ENCODE measurements around the gene MAMDC4.
"Not testable (repeated sequence)": the region's sequence is repeated elsewhere in the genome, so short reads cannot be mapped to it uniquely, and the experiment has no call there.

Gene MAMDC4

DNA sequence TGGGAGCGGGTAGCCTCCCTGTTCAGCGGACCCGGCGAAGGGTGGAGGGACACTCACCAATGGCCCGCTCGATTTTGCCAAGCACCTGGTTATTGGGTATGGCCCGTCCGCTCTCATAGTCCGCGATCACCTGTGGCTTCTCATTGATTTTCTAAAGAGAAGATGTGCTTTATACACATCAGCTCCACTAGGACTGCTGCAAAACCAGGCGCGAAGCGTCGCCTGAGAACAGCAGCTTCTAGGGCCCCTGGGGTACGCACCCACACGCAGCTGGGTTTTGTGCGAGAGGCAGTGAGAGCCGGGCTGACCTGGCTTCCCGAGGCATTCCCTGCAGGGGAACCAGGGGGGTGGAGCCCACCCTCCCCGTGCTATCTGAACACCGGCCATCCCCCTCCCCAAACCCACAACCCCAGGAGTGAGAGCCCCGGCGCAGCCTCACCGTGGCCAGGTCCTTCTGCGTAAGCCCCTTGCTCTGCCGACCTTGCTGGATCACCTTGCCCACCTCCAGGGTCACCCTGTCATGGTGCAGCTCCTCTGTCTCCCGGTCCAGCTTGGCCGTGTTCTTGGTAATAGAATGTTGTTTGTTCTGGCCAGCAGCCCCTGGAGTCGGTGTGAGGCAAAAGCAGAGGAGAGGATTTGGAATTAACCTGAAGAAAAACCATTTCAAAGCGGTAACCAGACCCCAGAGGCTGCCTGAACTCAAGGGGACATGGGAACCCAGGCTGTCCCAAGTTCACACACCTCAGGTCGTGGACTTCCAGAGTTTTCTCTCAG lies 10.9 kb downstream of the MAMDC4 start:
- DNase-seq (ENCODE audit: low read depth in 2 of 2), result no peak

DNA sequence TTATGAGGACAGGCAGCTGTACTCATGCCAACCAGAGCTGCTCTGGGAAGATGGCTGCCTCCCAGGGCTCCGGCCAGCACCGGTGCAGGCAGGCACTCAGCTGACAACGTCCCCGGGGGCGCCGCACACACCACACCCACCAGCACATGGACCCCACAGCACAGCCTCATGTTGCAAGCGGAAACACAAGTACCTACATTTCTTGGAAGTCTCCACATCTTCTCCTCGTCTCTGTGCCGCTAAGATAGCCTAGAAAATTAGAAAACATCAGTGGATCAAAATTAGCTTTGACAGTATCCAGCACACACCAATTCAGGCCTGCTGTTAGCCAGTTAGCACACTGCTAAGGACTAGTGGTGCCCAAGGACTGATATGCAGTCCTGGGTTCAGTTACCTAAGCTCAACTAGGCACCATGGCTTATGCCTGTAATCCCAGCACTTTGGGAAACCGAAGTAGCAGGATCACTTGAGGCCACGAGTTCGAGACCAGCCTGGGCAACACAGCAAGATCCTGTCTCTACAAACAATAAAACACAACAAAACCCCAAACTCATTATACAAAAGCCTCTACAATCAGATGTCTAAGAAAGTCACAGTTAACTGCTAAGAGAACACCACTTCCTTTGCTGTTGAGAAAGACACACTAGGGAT lies 11.6 kb downstream of the MAMDC4 start:
- DNase-seq (ENCODE audit: low read depth in 2 of 2), result no peak

DNA sequence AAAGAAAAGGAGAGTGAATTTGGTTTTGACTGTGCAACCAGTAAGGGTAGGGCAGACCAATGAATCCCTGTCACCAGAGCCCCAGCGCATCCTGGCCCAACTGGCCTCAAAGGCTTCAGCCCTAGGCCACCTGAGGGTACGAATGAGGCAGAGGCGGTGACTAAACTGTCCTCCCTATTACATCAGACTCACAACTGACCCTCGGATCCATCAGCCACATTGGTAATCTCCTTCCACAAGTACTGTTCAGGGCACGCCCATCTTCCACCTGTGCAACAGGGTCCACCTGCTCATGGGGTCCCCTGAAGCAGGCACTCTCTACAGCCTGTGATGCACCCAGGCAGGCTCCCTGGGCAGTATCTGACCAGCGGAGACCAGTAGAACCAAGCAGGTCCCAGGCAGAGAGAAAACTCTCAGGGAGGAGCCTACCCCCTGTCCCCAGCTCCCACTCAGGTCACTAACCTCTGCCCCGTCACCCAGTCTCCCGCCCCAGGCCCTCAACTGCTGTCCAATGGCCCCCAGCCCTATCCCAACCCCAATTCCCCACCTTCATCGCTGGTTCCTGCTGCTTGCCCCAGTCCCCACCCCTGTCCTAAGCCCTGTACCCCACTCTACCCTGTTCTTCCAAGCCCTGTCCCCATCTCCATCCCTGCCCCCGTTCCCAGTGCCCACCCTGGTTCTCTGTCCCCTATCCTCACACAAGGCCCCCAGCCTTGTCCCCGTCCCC lies 13.1 kb downstream of the MAMDC4 start:
- no peak for DNase-seq (ENCODE audit: low read depth in 2 of 2)

DNA sequence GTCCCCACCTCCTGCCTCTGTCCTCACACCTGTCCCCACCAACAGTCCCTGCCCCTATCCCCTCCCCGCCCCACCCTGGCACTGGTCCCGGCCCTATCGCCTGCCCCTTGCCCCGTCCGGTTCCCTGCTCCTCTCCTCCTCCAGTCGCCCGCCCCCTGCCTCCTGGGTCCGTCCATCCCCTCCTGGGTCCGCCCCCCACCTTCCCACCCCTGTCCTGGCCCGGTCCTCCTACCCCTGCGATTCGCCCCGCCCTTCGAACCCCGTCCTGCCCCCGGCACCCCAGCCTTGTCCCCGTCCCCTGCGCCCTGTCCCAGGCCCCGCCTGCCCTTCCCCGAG lies 13.6 kb downstream of the MAMDC4 start:
- DNase-seq (ENCODE audit: low read depth in 2 of 2), result no peak

DNA sequence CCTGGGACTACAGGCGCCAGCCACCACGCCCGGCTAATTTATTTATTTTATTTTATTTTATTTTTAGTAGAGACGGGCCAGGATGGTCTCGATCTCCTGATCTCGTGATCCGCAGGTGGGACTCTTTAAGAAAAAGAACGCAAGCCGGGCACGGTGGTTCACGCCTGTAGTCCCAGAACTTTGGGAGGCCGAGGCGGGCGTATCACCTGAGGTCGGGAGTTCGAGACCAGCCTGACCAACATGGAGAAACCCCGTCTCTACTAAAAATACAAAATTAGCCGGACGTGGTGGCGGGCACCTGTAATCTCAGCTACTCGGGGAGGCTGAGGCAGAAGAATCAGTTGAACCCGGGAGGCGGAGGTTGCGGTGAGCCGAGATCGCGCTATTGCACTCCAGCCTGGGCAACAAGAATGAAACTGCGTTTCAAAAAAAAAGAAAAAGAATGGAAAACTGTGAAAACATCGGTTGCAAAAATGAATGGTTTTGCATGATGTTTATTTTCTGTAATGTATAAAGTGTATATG lies 14.8 kb downstream of the MAMDC4 start:
- not testable (repeated sequence) for DNase-seq (ENCODE audit: low read depth in 2 of 2)

DNA sequence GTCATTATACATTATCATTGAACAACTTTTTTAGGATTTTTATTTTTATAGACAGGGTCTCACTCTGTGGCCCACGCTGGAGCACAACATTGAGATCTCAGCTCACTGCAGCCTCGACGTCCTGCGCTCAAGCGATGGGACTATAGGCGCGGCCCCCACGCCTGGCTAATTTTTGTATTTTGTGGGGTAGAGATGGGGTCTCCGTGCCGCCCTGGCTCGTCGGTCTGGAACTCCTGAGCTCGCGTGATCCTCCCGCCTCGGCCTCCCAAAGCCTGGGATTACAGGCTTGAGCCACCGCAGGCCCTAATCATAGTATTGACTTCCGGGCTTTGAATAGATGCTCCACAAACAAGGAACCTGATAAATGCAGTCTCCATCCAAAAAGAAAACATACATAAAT lies 15.3 kb downstream of the MAMDC4 start:
- DNase-seq (ENCODE audit: low read depth in 2 of 2), result no peak

DNA sequence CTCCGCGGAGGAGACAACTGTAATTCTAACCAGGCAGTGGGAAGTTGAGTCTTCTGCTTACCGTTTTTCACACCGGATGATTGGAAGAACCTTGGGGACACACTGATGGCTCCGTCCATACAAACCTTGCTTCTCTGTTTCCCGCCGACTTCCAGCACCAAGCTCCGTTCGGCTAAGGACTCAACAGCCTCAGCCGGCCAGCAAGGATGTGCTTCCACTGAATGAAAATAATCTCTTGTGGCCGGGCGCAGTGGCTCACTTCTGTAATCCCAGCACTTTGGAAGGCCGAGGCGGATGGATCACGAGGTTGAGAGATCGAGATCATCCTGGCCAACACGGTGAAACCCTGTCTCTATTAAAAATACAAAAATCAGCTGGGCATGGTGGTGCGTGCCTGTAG lies 15.8 kb downstream of the MAMDC4 start:
- no peak for DNase-seq (ENCODE audit: low read depth in 2 of 2)

DNA sequence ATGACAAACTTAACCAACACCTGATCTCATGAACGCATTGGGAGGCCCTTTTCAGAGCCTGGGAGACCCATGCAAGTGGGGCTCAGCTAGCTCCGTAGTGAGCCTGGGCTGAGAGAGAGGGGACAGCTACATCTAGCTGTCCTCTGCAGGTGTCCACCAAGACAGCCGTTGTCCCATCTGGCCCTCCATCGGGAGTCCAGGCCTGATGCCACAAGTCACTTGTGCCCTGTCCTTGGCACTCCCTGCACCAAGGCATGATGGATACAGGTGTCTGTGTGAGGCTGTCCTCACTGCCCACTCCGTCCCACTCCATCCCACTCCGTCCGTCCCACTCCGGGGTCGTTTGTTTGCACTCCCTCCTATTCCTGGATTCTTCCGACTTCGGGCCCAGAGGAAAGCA lies 16.5 kb downstream of the MAMDC4 start:
- no peak for DNase-seq (ENCODE audit: low read depth in 2 of 2)

DNA sequence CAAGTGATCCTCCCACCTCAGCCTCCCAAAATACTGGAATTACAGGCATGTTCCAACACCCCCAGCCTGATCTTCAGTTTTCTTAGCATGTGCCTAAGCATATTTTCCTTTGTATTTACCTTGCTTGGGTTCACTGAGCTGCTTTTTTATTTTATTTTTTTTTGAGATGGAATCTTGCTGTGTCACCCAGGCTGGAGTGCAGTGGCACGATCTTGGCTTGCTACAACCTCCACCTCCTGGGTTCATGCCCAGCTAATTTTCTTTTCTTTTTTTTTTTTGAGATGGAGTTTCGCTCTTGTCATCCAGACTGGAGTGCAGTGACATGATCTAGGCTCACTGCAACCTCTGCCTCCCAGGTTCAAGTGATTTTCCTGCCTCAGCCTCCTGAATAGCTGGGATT lies 17.5 kb downstream of the MAMDC4 start:
- not testable (repeated sequence) for DNase-seq (ENCODE audit: low read depth in 2 of 2)

DNA sequence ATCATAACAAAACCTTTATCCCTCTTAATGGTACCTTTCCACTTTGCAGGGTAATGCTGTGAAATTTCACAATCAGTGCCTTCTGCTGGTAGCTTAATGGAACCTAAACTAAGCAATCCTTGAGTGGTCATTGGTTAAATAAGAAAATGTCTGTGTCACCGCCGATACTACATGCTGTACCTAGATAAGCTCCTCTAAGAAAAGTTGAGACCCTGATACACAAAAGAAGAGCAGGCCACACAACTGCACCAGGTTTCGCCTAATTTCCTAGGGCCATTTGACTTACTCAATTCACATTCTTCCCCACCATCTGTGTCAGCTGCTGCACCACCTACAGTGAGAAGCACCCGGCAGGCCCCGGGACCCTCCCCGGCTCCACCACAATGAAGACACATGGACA lies 23.0 kb downstream of the MAMDC4 start:
- no peak for DNase-seq (ENCODE audit: low read depth in 2 of 2)

DNA sequence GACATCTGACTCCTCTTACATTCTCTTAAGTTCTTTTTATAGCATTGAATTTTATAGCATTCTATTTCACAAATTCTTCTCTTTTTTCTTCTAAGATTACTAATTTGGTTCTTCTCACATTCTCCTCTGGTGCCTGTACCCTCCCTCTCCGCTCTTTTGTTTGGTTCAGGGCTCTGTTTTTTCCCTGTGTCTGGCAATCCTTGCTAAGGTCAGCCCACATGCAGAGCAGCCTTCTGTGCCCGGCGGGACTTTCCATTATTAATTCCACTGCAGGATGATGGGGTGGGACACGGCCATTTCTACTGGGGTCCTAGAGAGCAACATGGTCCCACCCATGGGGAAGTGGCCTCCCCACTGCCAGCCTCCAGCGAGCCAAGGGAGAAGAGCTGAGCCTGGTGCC lies 24.3 kb downstream of the MAMDC4 start:
- DNase-seq (ENCODE audit: low read depth in 2 of 2), result no peak

DNA sequence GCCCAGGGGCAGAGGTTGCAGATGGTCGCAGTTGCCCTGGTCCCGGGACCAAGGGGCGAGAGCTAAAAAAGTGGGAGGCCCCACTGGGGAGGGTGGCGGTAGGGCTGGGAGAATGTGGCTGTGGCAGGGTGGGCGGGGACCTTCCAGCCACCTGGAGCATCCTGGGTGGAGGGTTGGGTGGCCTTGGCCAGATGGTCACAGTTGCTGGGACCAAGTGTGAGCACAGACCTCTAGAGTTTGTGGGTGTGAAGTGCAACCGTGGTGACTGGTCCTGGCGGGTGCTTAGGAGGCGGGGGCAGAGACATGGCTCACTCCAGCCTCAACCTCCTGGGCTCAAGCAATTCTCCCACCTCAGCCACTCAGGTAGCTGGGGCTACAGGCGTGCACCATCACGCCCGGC lies 28.5 kb downstream of the MAMDC4 start:
- DNase-seq (ENCODE audit: low read depth in 2 of 2), result no peak

DNA sequence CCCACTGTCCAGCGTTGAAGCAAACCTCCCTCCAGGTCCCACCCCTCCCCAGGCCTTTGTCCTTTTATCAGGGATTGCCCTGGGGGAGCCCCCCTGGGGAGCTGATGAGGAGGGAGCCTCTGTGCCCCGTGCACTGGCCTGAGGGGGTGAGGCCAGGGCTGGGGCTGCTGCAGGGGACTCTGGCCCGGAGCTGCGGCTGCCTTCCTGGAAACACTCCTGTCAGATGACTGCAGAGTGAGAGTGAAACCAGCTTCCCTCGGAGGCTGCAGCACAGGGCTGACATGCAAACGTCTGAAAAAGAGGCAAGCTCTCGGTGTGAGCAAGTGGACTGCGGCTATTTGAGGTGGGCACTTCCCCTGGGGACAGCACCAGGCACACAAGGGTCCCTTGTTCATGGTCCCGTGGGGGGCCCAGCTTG lies 29.6 kb downstream of the MAMDC4 start:
- peak; percentile 43 to 61 for DNase-seq (ENCODE audit: low read depth in 2 of 2)

DNA sequence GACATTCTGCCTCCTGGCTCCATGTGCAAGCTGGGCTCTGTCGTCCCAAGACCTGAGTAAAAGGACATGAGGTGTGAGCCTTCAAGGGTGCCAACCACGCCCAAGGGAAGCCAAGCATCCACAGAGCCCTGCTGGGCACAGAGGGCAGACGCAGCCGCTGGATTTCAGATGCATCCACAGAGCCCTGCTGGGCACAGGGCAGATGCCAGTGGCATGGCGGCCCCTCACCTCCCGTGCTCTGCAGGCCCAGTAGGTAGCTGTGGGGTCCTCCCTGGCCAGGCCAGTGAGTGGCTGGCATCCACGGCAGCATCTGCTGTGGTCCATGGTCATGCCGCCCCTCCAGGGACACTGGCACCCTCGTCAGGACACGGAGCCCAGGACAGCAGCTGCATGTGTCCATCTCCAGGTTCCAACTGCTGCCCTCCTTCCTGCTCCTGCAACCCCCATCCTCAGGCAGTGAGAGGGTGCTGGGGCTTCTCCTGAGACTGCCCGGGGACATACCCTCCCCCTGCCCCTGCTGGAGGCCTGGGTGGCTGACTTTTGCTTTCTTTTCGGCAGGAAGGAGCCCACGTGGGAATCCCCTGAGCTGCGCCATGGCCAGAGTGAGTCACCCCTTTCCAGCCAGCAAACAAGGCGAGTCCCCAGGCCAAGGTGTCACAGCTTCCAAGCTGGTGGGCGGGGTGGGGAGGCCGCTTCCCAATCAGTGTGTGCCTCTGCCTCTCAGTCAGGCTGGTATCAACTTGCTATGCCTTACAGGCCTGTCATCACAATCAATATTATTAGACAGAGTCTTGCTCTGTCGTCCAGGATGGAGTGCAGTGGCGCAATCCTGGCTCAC lies 30.2 kb downstream of the MAMDC4 start:
- peak; percentile 85 to 89 for DNase-seq (ENCODE audit: low read depth in 2 of 2)

DNA sequence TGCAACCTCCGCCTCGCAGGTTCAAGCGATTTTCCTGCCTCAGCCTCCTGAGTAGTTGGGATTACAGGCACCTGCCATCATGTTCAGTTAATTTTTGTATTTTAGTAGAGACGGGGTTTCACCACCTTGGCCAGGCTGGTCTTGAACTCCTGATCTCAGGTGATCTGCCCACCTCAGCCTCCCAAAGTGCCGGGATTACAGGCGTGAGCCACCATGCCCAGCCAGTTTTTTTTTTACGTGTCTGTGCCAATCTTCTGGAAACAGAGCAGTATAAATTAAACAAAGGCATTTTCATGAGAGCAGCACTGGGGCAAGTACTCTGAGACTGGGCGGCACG lies 30.8 kb downstream of the MAMDC4 start:
- DNase-seq (ENCODE audit: low read depth in 2 of 2), result not testable (repeated sequence)

DNA sequence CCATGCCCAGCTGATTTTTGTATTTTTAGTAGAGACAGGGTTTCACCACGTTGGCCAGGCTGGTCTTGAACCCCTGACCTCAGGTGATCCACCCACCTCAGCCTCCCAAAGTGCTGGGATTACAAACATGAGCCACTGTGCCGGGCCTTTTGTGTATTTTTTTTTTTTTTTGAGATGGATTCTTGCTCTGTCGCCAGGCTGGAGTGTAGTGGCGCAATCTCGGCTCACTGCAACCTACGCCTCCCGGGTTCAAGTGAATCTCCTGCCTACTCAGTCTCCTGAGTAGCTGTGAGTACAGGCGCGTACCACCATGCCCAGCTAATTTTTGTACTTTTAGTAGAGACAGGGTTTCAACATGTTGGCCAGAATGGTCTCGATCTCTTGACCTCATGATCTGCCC lies 31.5 kb downstream of the MAMDC4 start:
- DNase-seq (ENCODE audit: low read depth in 2 of 2), result not testable (repeated sequence)

DNA sequence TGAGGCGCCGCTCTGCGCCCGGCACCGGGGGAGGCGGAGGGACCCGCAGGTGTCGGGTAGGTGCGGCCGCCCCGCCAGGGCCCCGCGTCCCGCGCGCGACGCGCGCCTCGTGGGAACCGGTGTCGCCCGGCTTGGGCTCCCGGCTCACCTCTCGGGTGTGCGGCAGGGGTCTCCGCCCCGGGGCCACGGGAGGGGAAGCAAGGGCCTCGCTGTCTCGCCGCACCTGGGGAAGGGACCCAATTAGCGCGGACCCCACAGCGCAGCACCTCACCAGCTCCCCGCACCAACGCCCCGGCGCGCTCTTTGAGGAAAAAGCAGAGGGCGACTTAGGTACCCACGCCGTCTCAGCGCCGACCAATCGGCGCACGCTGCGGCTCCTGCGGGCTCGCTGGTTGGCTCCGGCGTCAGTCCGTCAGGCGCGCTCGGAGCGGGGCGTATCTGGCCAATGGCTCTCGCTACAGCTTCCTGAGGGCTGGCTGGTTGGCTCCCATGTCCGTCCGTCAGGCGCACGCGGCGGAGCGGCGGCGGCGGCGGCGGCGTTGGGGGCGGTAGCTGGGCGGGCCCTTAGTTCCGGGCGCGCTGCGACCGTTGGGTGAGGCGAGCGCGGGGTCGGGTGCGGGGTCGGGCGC lies 33.9 kb downstream of the MAMDC4 start, which contains the start of gene TRAF2:
Gene TRAF2 (plus strand): TSS at position 567 of the 629 bp plus-strand sequence. CDS start 12,225 bp downstream, outside the sequence.
- peak; percentile 94 to 96 for DNase-seq (ENCODE audit: low read depth in 2 of 2)

DNA sequence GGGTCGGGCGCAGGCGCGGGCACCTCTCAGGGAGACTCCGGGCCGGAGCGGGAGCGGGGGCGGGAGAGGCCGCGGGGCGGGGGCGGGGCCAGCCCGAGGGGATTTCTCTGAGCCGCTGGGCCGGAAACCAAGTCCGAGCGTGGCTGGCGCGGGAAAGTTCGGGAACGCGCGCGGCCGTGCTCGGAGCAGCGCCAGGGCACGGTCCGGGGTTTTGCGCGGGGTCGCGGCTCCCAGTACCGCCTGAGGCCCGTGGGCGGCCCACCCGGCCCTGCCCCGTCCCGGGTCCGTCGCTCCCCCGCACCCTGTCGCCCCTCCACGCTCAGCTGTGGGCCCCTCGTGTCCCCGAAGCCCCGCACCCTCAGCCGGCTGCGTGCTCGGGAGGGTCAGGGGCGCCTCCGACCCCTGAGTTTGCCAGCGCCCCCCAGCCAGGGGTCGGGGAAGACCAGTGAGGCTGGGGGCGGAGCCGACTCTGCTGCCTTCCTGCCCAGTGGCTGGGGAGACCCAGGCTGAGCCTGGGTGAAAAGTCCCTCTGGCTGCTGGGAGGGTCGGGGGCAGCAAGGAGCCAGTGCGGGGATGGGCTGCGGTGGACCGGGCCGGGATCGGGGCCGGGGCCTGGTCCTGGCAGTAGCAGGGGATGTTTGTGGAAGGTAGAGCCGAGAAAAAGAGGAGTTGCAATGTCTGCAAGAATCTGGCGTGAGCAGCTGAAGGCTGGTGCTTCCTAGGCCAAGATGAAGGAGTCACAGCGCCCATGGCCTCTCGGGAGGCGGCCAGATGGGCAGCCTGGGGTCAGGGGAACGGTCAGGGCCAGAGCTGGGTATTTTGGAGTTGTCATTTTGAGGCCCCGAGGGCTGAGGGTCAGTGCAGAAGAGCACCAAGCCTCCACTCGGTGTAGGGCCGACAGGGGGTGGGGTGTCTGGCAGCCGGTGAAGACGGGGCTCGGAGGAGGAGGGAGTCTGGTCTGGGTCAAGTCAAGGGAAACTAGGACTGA lies 34.8 kb downstream of the MAMDC4 start:
- no peak for DNase-seq (ENCODE audit: low read depth in 2 of 2)

DNA sequence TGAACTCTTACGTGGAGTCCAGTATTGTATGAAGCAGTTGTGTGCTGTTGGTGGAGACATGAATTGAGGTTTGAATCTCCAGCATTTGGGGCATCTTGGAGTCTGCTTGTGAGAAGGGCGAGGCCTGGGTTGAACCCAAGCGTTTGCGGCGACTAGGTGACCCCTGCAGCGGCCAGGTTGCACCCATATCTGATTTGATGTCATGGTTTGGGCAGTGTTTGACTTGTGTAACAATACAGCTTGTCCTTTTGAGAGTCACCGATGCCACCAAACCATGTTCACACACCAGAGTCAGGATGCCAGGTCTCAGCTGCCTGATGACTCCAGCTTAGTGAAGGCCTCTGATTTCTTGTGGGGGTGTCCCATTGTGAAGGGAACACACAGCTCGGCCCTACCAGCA lies 36.3 kb downstream of the MAMDC4 start:
- no peak for DNase-seq (ENCODE audit: low read depth in 2 of 2)

DNA sequence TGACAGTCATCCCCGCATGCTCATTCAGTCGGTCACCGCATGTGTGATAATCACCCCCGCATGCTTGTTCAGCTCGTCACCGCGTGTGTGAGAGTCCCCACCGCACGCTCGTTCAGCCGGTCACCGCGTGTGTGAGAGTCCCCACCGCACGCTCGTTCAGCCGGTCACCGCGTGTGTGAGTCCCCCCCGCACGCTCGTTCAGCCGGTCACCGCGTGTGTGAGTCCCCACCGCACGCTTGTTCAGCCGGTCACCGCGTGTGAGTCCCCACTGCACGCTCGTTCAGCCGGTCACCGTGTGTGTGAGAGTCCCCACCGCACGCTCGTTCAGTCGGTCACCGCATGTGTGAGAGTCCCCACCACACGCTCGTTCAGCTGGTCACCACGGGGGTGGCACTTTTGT lies 37.7 kb downstream of the MAMDC4 start:
- DNase-seq (ENCODE audit: low read depth in 2 of 2), result no peak
